IMR-90 (cell line): ENCODE measurements around the gene ARHGAP15.

Source experiments
- BHLHE40 ChIP-seq: fragments of 150-350 bp; IDR thresholded peaks from 2 replicates; pipeline ENCODE4 v1.6.1; 2016; ENCODE audit warnings: mild to moderate bottlenecking, low read depth, low read length
- CEBPB ChIP-seq: IDR thresholded peaks from 2 replicates; pipeline ENCODE4 v1.6.1; 2012; ENCODE audit warnings: low read depth, low read length, improper control_type of control experiment
- MAFK ChIP-seq: IDR thresholded peaks from 2 replicates; pipeline ENCODE4 v1.6.1; 2012; ENCODE audit warnings: low read depth, low read length, improper control_type of control experiment
- NFE2L2 ChIP-seq: fragments of 150-350 bp; IDR thresholded peaks from 2 replicates; pipeline ENCODE4 v1.6.1; 2016; ENCODE audit warnings: low read depth, mild to moderate bottlenecking, low read length
- POLR2A ChIP-seq: IDR thresholded peaks from 2 replicates; pipeline ENCODE4 v1.6.1; 2012; ENCODE audit warnings: mild to moderate bottlenecking, low read depth, low read length
- RFX5 ChIP-seq: IDR thresholded peaks from 2 replicates; pipeline ENCODE4 v1.8.0; 2012; ENCODE audit warnings: low read depth, mild to moderate bottlenecking, low read length, moderate library complexity
- TF ChIP-seq, protein P1 (sequence below): conservative IDR thresholded peaks from 2 replicates; pipeline ENCODE4 v1.5.1; 2012; ENCODE audit warnings: mild to moderate bottlenecking, low read depth, low read length, improper control_type of control experiment

DNA sequence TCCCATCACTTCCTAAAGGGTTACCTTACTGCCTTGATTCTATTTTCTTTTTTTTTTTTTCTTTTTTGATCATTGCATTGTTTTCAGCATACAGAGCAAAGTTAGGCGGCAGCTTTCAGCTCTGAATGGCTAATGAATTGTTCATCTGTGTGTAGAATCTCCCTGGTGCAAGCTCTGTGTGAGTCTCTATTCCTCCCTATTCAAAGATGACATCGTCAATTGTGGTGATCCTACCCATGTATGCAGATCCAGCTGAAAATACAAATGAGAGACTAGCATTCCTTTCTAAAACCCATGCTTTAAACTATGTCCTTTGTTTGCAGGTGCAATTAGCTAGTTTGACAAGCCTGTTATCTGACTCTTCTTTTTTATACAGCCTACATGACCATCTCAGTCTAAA is 539.0 kb downstream of the ARHGAP15 start:
- no peak for TF ChIP-seq RFX5
- TF ChIP-seq, protein P1, sequence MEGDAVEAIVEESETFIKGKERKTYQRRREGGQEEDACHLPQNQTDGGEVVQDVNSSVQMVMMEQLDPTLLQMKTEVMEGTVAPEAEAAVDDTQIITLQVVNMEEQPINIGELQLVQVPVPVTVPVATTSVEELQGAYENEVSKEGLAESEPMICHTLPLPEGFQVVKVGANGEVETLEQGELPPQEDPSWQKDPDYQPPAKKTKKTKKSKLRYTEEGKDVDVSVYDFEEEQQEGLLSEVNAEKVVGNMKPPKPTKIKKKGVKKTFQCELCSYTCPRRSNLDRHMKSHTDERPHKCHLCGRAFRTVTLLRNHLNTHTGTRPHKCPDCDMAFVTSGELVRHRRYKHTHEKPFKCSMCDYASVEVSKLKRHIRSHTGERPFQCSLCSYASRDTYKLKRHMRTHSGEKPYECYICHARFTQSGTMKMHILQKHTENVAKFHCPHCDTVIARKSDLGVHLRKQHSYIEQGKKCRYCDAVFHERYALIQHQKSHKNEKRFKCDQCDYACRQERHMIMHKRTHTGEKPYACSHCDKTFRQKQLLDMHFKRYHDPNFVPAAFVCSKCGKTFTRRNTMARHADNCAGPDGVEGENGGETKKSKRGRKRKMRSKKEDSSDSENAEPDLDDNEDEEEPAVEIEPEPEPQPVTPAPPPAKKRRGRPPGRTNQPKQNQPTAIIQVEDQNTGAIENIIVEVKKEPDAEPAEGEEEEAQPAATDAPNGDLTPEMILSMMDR: no peak
- no peak for TF ChIP-seq CEBPB
- TF ChIP-seq POLR2A: no peak
- no peak for TF ChIP-seq MAFK
- TF ChIP-seq NFE2L2: no peak
- no peak for TF ChIP-seq BHLHE40
